Activated CD4-positive, alpha-beta T cell treated with anti-CD3 and anti-CD28 coated beads, Interleukin-2, amount 10 ng/mL, durations not matched to agents 24 days and 14 days (primary cell): ENCODE measurements around the gene KRR1. TPM values are rescaled to one million over a fixed set of nuclear protein-coding genes. Genes with fewer than 3 reads are reported as not detected.
"Not testable (repeated sequence)": the region's sequence is repeated elsewhere in the genome, so short reads cannot be mapped to it uniquely, and the experiment has no call there.

Experiments used
- DNase-seq: peaks from one replicate; pipeline ENCODE4 v3.0.0; 2022
- H3K27ac Mint-ChIP-seq: one replicate; pipeline ENCODE4 v1.8.0; 2022; ENCODE audit warnings: mild to moderate bottlenecking, mixed read lengths
- H3K27me3 Mint-ChIP-seq: one replicate; pipeline ENCODE4 v1.8.0; 2022; ENCODE audit warnings: mixed read lengths
- H3K36me3 Mint-ChIP-seq: one replicate; pipeline ENCODE4 v1.8.0; 2022; ENCODE audit warnings: low read depth, mild to moderate bottlenecking, mixed read lengths
- H3K4me1 Mint-ChIP-seq: one replicate; pipeline ENCODE4 v1.8.0; 2021; ENCODE audit warnings: mixed read lengths
- H3K4me3 Mint-ChIP-seq: one replicate; pipeline ENCODE4 v1.8.0; 2022; ENCODE audit warnings: mild to moderate bottlenecking, moderate library complexity, mixed read lengths
- H3K9me3 Mint-ChIP-seq: one replicate; pipeline ENCODE4 v1.8.0; 2021; ENCODE audit warnings: mixed read lengths
- intact Hi-C: fragments of 100-400 bp; cut with micrococcal nuclease; formaldehyde crosslinking; loops from one replicate; pipeline ENCODE4 v1.15.1; 2023
- total RNA-seq: library from RNA; stranded (reverse); gene quantifications from 2 replicates; pipeline ENCODE4 v1.2.3, GENCODE V29; 2022

The KRR1 gene
- total RNA-seq, 1 donor from 2014 or later, result 141 TPM

DNA sequence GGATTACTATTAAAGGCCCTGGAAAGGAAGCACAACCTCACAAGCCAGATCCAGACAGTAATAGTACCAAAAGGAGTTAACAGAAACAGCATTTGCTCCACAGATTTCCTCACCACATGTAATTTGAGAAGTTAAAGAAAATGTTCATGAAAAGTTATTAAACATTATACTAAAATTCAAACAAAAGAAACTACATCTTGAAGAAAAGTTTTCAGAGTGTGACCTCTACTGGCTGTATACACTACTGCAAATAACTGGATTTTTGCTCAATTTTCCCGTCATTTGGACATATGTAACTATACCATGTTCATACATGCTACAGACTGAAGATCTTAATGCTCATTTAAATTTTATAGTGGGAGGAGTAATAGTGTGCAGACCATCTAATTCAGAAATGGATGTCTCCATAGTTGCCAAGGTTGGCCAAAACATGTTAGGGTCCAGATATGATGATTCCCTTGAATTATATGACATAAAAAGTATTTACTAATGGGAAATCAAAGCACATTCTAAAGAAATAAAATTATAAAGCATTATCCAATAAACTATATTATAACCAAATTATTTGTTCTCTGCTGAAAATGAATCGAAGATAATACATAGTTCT lies 5.6 kb downstream of the KRR1 start:
- no peak overlapping the region for H3K27ac Mint-ChIP-seq
- H3K27me3 Mint-ChIP-seq, result no peaks in the 10 kb centered on the region

GRCh38 chr12:75503866-75504265 lies 7.5 kb downstream of the KRR1 start:
- DNase-seq, result no peak
- Mint-ChIP-seq H3K4me3 (no peak overlapping the region), H3K27me3 (no peaks in the 10 kb centered on the region), H3K4me1 (peaks cover 12% of the 10 kb centered on the region), H3K9me3 (no peaks in the 10 kb centered on the region), H3K27ac (no peak overlapping the region), H3K36me3 (peaks cover 42% of the 10 kb centered on the region)
- intact Hi-C loops, result no loop called here

More for the DNA sequence above, 5.6 kb downstream of the KRR1 start:
- Mint-ChIP-seq H3K4me3 (no peak overlapping the region), H3K4me1 (peaks cover 28% of the 10 kb centered on the region), H3K9me3 (no peaks in the 10 kb centered on the region), H3K36me3 (peaks cover 38% of the 10 kb centered on the region)
- no peak for DNase-seq
- intact Hi-C loops, result loop anchor here (1.0 kb wide), 2 partner anchors 21 to 172 kb away; partner anchors contain the start of gene GLIPR1L1

DNA sequence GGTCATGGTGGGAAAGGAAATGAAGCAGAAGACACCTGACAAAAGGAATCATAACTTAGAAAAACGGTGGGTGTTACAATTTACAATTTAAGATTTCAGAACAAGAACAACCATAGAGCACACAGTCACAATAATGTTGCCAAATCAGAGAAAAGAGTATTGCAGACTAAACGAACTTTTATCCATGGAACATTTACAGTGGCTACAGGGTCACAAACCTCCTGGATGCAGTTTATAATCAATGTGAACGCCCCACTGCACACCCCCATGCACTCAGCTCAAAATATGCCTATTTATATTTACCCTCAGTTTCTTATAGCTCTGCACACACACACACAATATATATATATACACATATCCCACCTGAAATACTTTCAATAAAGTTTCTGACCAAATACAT lies 8.0 kb downstream of the KRR1 start:
- DNase-seq, result no peak
- Mint-ChIP-seq H3K27me3 (no peaks in the 10 kb centered on the region), H3K36me3 (peaks cover 44% of the 10 kb centered on the region), H3K9me3 (no peaks in the 10 kb centered on the region), H3K4me1 (peaks cover 14% of the 10 kb centered on the region), H3K4me3 (no peak overlapping the region), H3K27ac (no peak overlapping the region)
- intact Hi-C loops, result no loop called here

- no peak overlapping the region for H3K4me3 Mint-ChIP-seq
- peaks cover 25% of the 10 kb centered on the region for H3K36me3 Mint-ChIP-seq
- H3K27me3 Mint-ChIP-seq, result no peaks in the 10 kb centered on the region
- H3K9me3 Mint-ChIP-seq, result no peaks in the 10 kb centered on the region
- intact Hi-C loops, result no loop called here
- H3K4me1 Mint-ChIP-seq, result peaks cover 21% of the 10 kb centered on the region
- DNase-seq, result peak; percentile 40
- H3K27ac Mint-ChIP-seq, result no peak overlapping the region
These were observed 20.2 kb downstream of the KRR1 start for GRCh38 chr12:75491169-75491568.

- peak overlapping the region; percentile 52 for H3K27ac Mint-ChIP-seq
- DNase-seq, result peak; percentile 63
- peaks cover 15% of the 10 kb centered on the region for H3K36me3 Mint-ChIP-seq
- no peaks in the 10 kb centered on the region for H3K27me3 Mint-ChIP-seq
- intact Hi-C loops, result loop anchor here (1.0 to 2.0 kb wide), 4 partner anchors 11 to 543 kb away; partner anchors contain the start of gene KRR1
- H3K4me3 Mint-ChIP-seq, result peak overlapping the region; percentile 39
- peaks cover 22% of the 10 kb centered on the region for H3K4me1 Mint-ChIP-seq
- H3K9me3 Mint-ChIP-seq, result no peaks in the 10 kb centered on the region
These were observed 21.7 kb downstream of the KRR1 start for GRCh38 chr12:75489613-75490210.

DNA sequence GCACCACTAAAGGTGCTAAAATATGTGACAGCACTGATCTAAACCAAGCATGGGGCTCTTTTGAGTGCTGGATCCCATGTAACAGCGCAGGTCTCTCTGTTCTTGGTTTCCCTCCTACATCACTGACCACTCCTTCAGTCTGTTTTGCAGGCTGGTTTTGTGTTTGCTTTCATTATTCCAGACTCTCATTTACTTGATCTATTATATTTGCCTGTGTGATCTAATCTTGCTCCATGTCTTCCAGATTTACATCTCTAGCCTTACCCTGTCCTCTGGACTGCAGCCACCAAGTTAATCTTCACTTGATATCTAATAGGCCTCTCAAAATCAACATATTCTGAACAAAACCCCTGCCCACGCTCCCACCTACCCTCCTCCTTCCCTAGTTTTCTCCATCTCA lies 22.2 kb downstream of the KRR1 start:
- H3K36me3 Mint-ChIP-seq, result peaks cover 17% of the 10 kb centered on the region
- H3K27me3 Mint-ChIP-seq, result no peaks in the 10 kb centered on the region
- peak overlapping the region; percentile 52 for H3K27ac Mint-ChIP-seq
- H3K4me3 Mint-ChIP-seq, result peak overlapping the region; percentile 39
- intact Hi-C loops, result loop anchor here (1.0 to 2.0 kb wide), 4 partner anchors 11 to 543 kb away; partner anchors contain the start of gene KRR1
- peak; percentile 50 for DNase-seq
- no peaks in the 10 kb centered on the region for H3K9me3 Mint-ChIP-seq
- H3K4me1 Mint-ChIP-seq, result peaks cover 27% of the 10 kb centered on the region

GRCh38 chr12:75488553-75488952 lies 22.9 kb downstream of the KRR1 start:
- DNase-seq, result peak; percentile 63
- intact Hi-C loops, result loop anchor here (2.0 kb wide), 2 partner anchors 22 to 152 kb away; partner anchors contain the start of gene KRR1
- Mint-ChIP-seq H3K27me3 (no peaks in the 10 kb centered on the region), H3K4me1 (peaks cover 29% of the 10 kb centered on the region), H3K27ac (no peak overlapping the region), H3K36me3 (peaks cover 12% of the 10 kb centered on the region), H3K9me3 (no peaks in the 10 kb centered on the region), H3K4me3 (no peak overlapping the region)

- Mint-ChIP-seq H3K9me3 (no peaks in the 10 kb centered on the region), H3K4me3 (no peak overlapping the region), H3K27me3 (no peaks in the 10 kb centered on the region), H3K27ac (peak overlapping the region; percentile 64), H3K4me1 (peaks cover 37% of the 10 kb centered on the region), H3K36me3 (peaks cover 12% of the 10 kb centered on the region)
- intact Hi-C loops, result no loop called here
- no peak for DNase-seq
These were observed 24.1 kb downstream of the KRR1 start for GRCh38 chr12:75487308-75487707.

- not testable (repeated sequence) for H3K4me3 Mint-ChIP-seq
These were observed 27.0 kb downstream of the KRR1 start for GRCh38 chr12:75484450-75484849.

DNA sequence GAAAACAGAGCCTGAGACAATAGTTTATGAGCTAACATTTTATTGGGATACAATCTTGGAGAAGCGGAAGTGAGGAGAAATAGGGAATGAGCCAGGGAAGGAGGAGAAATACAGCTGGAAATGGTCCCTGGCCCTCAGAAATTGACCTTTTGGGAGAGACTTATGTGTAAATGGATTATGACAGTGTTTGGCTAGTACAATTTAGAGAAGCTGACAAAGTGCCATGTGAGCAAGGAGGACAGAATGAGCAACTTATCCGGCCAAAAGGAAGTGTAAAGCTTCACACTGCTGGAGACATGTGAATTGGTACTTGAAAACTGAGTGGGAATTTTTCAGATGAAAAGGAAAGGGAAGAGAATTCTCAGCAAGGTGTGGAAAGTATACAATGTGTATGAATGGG lies 28.0 kb downstream of the KRR1 start:
- Mint-ChIP-seq H3K9me3 (no peaks in the 10 kb centered on the region), H3K4me3 (no peak overlapping the region), H3K27ac (no peak overlapping the region), H3K36me3 (peaks cover 7% of the 10 kb centered on the region), H3K27me3 (no peaks in the 10 kb centered on the region), H3K4me1 (peaks cover 55% of the 10 kb centered on the region)
- DNase-seq, result no peak
- intact Hi-C loops, result no loop called here

More at GRCh38 chr12:75484450-75484849, 27.0 kb downstream of the KRR1 start:
- H3K9me3 Mint-ChIP-seq, DNase-seq, H3K27me3 Mint-ChIP-seq, intact Hi-C loops: not testable (repeated sequence)
- H3K4me1 Mint-ChIP-seq, result peaks cover 53% of the 10 kb centered on the region
- peak overlapping the region; percentile 25 for H3K27ac Mint-ChIP-seq
- H3K36me3 Mint-ChIP-seq, result peaks cover 10% of the 10 kb centered on the region

DNA sequence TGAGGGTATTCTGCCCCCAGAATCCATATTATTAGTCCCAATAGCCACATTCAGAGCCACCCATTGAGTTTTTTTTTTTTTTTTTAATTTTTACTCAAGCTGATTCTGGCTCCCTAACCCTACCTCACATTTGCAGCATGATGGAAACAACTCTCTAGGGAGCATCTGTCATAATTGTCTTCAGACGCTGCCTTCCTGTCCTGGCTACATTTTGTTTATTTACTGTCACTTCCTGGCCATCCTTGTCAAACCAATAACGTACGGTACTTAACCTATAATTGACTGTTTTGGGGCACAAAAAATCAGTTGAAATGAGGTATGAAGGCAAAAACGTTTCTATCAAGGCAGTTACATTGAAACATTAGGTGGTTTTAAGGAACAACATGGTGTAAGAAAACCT lies 28.8 kb downstream of the KRR1 start:
- Mint-ChIP-seq H3K27me3 (no peaks in the 10 kb centered on the region), H3K4me3 (peak overlapping the region; percentile 77), H3K9me3 (no peaks in the 10 kb centered on the region), H3K36me3 (peaks cover 7% of the 10 kb centered on the region), H3K27ac (peak overlapping the region; percentile 27), H3K4me1 (peaks cover 61% of the 10 kb centered on the region)
- DNase-seq, result peak; percentile 63
- intact Hi-C loops, result no loop called here

DNA sequence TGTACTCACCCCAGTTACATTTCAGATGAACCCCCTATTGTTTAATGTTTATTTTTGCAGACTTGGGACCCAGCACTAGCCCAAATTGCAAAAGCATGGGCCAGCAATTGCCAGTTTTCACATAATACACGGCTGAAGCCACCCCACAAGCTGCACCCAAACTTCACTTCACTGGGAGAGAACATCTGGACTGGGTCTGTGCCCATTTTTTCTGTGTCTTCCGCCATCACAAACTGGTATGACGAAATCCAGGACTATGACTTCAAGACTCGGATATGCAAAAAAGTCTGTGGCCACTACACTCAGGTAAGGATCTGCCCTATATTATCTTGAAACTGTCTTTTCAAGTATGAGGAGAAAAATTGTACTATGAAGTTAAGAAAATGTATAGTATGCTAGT lies 29.6 kb downstream of the KRR1 start:
- H3K36me3 Mint-ChIP-seq, result peaks cover 4% of the 10 kb centered on the region

GRCh38 chr12:75481013-75481705 lies 30.2 kb downstream of the KRR1 start:
- H3K4me3 Mint-ChIP-seq, result peak overlapping the region; percentile 77
- peak overlapping the region; percentile 91 for H3K27ac Mint-ChIP-seq
- peaks cover 4% of the 10 kb centered on the region for H3K36me3 Mint-ChIP-seq
- intact Hi-C loops, result loop anchor here (2.0 kb wide), 6 partner anchors 454 to 1078 kb away; partner anchors contain the start of genes BBS10, OSBPL8 and PHLDA1
- peaks cover 67% of the 10 kb centered on the region for H3K4me1 Mint-ChIP-seq
- H3K27me3 Mint-ChIP-seq, result peaks cover 2% of the 10 kb centered on the region
- no peak for DNase-seq
- no peaks in the 10 kb centered on the region for H3K9me3 Mint-ChIP-seq

More for the DNA sequence above, 29.6 kb downstream of the KRR1 start:
- H3K9me3 Mint-ChIP-seq, result no peaks in the 10 kb centered on the region
- intact Hi-C loops, result loop anchor here (2.0 kb wide), 6 partner anchors 453 to 1077 kb away; partner anchors contain the start of genes BBS10, OSBPL8 and PHLDA1
- DNase-seq, result no peak
- peaks cover 2% of the 10 kb centered on the region for H3K27me3 Mint-ChIP-seq
- peaks cover 66% of the 10 kb centered on the region for H3K4me1 Mint-ChIP-seq
- H3K27ac Mint-ChIP-seq, result peak overlapping the region; percentile 91
- peak overlapping the region; percentile 77 for H3K4me3 Mint-ChIP-seq
